Neural cell (in vitro differentiated cells): ENCODE data around the gene PRND. TPM values are rescaled to one million over a fixed set of nuclear protein-coding genes. Genes with fewer than 3 reads are reported as not detected.

Source experiments
- H2AFZ ChIP-seq: fragments of 200-600, 300-800 bp; sonication (generic), shearing (Covaris generic); 2 replicates; pipeline ENCODE4 v1.6.0; 2014; ENCODE audit warnings: low read depth, mild to moderate bottlenecking, antibody characterized with exemption, low read length, moderate library complexity
- H3F3A ChIP-seq: fragments of 200-600 bp; shearing (Covaris generic); 2 replicates; pipeline ENCODE4 v1.6.1; 2016; ENCODE audit warnings: mild to moderate bottlenecking, moderate library complexity, mixed read lengths, antibody characterized with exemption, low read length; ENCODE audit not compliant: insufficient read depth, poor library complexity, severe bottlenecking
- H3K27ac ChIP-seq: fragments of 200-600, 300-800 bp; sonication (generic), shearing (Covaris generic); 2 replicates; pipeline ENCODE4 v1.5.1; 2014; ENCODE audit warnings: mild to moderate bottlenecking, low read length, moderate library complexity
- H3K27me3 ChIP-seq: fragments of 300-800, 200-600 bp; sonication (generic), shearing (Covaris generic); 2 replicates; pipeline ENCODE4 v1.6.0; 2014; ENCODE audit warnings: mild to moderate bottlenecking, low read depth, low read length, moderate library complexity; ENCODE audit not compliant: insufficient read depth
- H3K36me3 ChIP-seq: fragments of 300-800, 200-600 bp; sonication (generic), shearing (Covaris generic); 2 replicates; pipeline ENCODE4 v1.5.1; 2014; ENCODE audit warnings: mild to moderate bottlenecking, antibody characterized with exemption, low read length, moderate library complexity; ENCODE audit not compliant: insufficient read depth
- H3K4me2 ChIP-seq: fragments of 300-800, 200-600 bp; sonication (generic), shearing (Covaris generic); 2 replicates; pipeline ENCODE4 v1.6.0; 2014; ENCODE audit warnings: mild to moderate bottlenecking, low read length
- H3K4me3 ChIP-seq: fragments of 300-800, 200-600 bp; sonication (generic), shearing (Covaris generic); 2 replicates; pipeline ENCODE4 v1.5.1; 2014; ENCODE audit warnings: mild to moderate bottlenecking, low read length, moderate library complexity
- H3K79me2 ChIP-seq: fragments of 200-600 bp; shearing (Covaris generic); replicated peaks from 2 replicates; pipeline ENCODE4 v1.6.0; 2014; ENCODE audit warnings: mild to moderate bottlenecking, low read length, moderate library complexity; ENCODE audit not compliant: insufficient read depth
- H3K9ac ChIP-seq: fragments of 300-800, 200-600 bp; sonication (generic), shearing (Covaris generic); 2 replicates; pipeline ENCODE4 v1.6.1; 2016; ENCODE audit warnings: mild to moderate bottlenecking, low read length, mixed read lengths
- H3K9me2 ChIP-seq: fragments of 200-600 bp; shearing (Covaris generic); 2 replicates; pipeline ENCODE4 v1.6.1; 2016; ENCODE audit warnings: mild to moderate bottlenecking, low read length, mixed read lengths; ENCODE audit not compliant: insufficient read depth
- H3K9me3 ChIP-seq: fragments of 200-600, 300-800 bp; sonication (generic), shearing (Covaris generic); 2 replicates; pipeline ENCODE4 v1.6.1; 2016; ENCODE audit warnings: mild to moderate bottlenecking, mixed run types, low read length, moderate library complexity, mixed read lengths
- H4K20me1 ChIP-seq: fragments of 200-600 bp; shearing (Covaris generic); 2 replicates; pipeline ENCODE4 v1.6.1; 2016; ENCODE audit warnings: mild to moderate bottlenecking, mixed run types; ENCODE audit not compliant: insufficient read depth
- EP300 ChIP-seq: fragments of 450-650 bp; conservative IDR thresholded peaks from 2 replicates; pipeline ENCODE4 v1.6.1; 2014; ENCODE audit warnings: antibody characterized with exemption, mild to moderate bottlenecking, moderate library complexity; ENCODE audit not compliant: poor library complexity, severe bottlenecking
- EZH2 ChIP-seq: fragments of 200-600, 300-800 bp; shearing (Covaris generic), sonication (generic); IDR thresholded peaks from 2 replicates; pipeline ENCODE4 v1.6.1; 2014; ENCODE audit warnings: antibody characterized with exemption, low read length, borderline replicate concordance, mild to moderate bottlenecking; ENCODE audit not compliant: insufficient read depth, poor library complexity, severe bottlenecking
- MXI1 ChIP-seq: fragments of 450-650 bp; conservative IDR thresholded peaks from 2 replicates; pipeline ENCODE4 v1.6.1; 2014; ENCODE audit warnings: antibody characterized with exemption, mild to moderate bottlenecking; ENCODE audit not compliant: poor library complexity, severe bottlenecking
- POLR2AphosphoS5 ChIP-seq: IDR thresholded peaks from 2 replicates; pipeline ENCODE4 v1.6.1; 2012
- RAD21 ChIP-seq: fragments of 450-650 bp; conservative IDR thresholded peaks from 2 replicates; pipeline ENCODE4 v1.6.1; 2014; ENCODE audit warnings: antibody characterized with exemption, mild to moderate bottlenecking, moderate library complexity
- SMC3 ChIP-seq: fragments of 450-650 bp; conservative IDR thresholded peaks from 2 replicates; pipeline ENCODE4 v1.6.1; 2014; ENCODE audit warnings: antibody characterized with exemption, mild to moderate bottlenecking, moderate library complexity; ENCODE audit not compliant: poor library complexity
- TAF1 ChIP-seq: IDR thresholded peaks from 2 replicates; pipeline ENCODE4 v1.6.1; 2012; ENCODE audit warnings: low read depth
- polyA plus RNA-seq: library from polyadenylated mRNA; depleted of rRNA; stranded (reverse); fragments of >200 nt; gene quantifications from 2 replicates; pipeline ENCODE4 v1.2.3, GENCODE V29; 2014
- TF ChIP-seq, protein P1 (sequence below): fragments of 450-650 bp; IDR thresholded peaks from 2 replicates; pipeline ENCODE4 v1.5.1; 2014; ENCODE audit warnings: antibody characterized with exemption, mild to moderate bottlenecking, moderate library complexity; ENCODE audit not compliant: poor library complexity, severe bottlenecking
- TF ChIP-seq, protein P2 (sequence below): IDR thresholded peaks from 2 replicates; pipeline ENCODE4 v1.6.1; 2012; ENCODE audit warnings: borderline replicate concordance

The PRND gene
- polyA plus RNA-seq, 1 donor from 2014 or later = not detected

DNA sequence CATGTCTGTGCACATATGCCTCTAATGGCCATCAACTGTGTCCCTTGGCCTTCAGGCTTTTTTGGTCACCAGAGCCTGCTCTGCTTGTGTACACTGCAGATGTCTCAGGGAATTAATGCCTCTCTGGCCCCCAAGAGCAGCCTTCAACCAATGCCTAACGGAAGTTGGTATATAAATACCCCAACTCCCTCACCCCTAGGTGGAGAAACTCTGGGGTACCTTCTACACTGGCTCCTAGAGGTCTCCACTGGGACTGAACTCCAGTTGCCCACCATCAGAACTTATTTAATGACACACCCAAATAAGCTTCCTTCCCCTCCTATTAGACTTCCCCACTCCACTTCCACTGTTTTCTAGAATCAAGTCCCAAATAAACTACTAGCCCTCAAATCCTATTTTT is 43.1 kb downstream of the PRND start:
- H3K9me3 ChIP-seq = no peaks in the 10 kb centered on the region
- H3K79me2 ChIP-seq = no peaks in the 10 kb centered on the region
- H3K4me2 ChIP-seq = no peak overlapping the region
- TF ChIP-seq TAF1 (no peak), MXI1 (no peak), EP300 (no peak), POLR2AphosphoS5 (no peak), SMC3 (no peak), EZH2 (no peak), RAD21 (no peak)
- TF ChIP-seq, protein P1, sequence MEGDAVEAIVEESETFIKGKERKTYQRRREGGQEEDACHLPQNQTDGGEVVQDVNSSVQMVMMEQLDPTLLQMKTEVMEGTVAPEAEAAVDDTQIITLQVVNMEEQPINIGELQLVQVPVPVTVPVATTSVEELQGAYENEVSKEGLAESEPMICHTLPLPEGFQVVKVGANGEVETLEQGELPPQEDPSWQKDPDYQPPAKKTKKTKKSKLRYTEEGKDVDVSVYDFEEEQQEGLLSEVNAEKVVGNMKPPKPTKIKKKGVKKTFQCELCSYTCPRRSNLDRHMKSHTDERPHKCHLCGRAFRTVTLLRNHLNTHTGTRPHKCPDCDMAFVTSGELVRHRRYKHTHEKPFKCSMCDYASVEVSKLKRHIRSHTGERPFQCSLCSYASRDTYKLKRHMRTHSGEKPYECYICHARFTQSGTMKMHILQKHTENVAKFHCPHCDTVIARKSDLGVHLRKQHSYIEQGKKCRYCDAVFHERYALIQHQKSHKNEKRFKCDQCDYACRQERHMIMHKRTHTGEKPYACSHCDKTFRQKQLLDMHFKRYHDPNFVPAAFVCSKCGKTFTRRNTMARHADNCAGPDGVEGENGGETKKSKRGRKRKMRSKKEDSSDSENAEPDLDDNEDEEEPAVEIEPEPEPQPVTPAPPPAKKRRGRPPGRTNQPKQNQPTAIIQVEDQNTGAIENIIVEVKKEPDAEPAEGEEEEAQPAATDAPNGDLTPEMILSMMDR = no peak
- TF ChIP-seq, protein P2, sequence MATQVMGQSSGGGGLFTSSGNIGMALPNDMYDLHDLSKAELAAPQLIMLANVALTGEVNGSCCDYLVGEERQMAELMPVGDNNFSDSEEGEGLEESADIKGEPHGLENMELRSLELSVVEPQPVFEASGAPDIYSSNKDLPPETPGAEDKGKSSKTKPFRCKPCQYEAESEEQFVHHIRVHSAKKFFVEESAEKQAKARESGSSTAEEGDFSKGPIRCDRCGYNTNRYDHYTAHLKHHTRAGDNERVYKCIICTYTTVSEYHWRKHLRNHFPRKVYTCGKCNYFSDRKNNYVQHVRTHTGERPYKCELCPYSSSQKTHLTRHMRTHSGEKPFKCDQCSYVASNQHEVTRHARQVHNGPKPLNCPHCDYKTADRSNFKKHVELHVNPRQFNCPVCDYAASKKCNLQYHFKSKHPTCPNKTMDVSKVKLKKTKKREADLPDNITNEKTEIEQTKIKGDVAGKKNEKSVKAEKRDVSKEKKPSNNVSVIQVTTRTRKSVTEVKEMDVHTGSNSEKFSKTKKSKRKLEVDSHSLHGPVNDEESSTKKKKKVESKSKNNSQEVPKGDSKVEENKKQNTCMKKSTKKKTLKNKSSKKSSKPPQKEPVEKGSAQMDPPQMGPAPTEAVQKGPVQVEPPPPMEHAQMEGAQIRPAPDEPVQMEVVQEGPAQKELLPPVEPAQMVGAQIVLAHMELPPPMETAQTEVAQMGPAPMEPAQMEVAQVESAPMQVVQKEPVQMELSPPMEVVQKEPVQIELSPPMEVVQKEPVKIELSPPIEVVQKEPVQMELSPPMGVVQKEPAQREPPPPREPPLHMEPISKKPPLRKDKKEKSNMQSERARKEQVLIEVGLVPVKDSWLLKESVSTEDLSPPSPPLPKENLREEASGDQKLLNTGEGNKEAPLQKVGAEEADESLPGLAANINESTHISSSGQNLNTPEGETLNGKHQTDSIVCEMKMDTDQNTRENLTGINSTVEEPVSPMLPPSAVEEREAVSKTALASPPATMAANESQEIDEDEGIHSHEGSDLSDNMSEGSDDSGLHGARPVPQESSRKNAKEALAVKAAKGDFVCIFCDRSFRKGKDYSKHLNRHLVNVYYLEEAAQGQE = no peak
- H3K4me3 ChIP-seq = no peak overlapping the region
- no peak overlapping the region for H2AFZ ChIP-seq
- no peaks in the 10 kb centered on the region for H3K36me3 ChIP-seq
- H3K27ac ChIP-seq = no peak overlapping the region
- H3F3A ChIP-seq = no peaks in the 10 kb centered on the region
- no peak overlapping the region for H3K9ac ChIP-seq
- no peaks in the 10 kb centered on the region for H3K9me2 ChIP-seq
- H4K20me1 ChIP-seq = no peaks in the 10 kb centered on the region
- peaks cover 7% of the 10 kb centered on the region for H3K27me3 ChIP-seq

DNA sequence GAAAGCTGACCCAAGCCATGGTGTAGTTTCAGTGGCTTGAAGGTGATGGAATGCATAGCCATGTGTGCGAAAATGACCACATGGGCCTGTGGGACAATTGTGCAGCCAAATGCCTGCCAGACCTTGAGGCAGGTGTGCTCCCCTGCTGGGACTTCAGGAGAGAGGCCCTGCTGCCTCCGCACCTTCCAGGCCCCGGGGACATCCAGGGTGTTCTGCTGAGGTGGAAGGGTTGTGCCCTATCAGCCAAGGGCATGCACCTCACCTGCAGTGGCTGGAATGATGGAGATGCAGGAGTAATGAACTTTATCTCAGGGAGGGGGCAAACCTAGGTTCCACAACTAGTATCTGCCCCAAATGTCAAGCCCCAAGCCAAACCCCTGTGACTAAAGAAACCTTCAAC is 44.0 kb downstream of the PRND start:
- H3K4me2 ChIP-seq = no peak overlapping the region
- no peaks in the 10 kb centered on the region for H4K20me1 ChIP-seq
- H3K9ac ChIP-seq = no peak overlapping the region
- no peak overlapping the region for H2AFZ ChIP-seq
- H3K9me3 ChIP-seq = no peaks in the 10 kb centered on the region
- no peaks in the 10 kb centered on the region for H3K9me2 ChIP-seq
- no peak overlapping the region for H3K4me3 ChIP-seq
- H3K27ac ChIP-seq = no peak overlapping the region
- TF ChIP-seq TAF1 (no peak), EP300 (no peak), POLR2AphosphoS5 (no peak), EZH2 (no peak), RAD21 (no peak), MXI1 (no peak), SMC3 (no peak)
- TF ChIP-seq, protein P1 = no peak
- TF ChIP-seq, protein P2 = no peak
- no peaks in the 10 kb centered on the region for H3K36me3 ChIP-seq
- no peaks in the 10 kb centered on the region for H3F3A ChIP-seq
- H3K79me2 ChIP-seq = no peaks in the 10 kb centered on the region
- H3K27me3 ChIP-seq = peaks cover 6% of the 10 kb centered on the region
